ENCODE results near the gene SMURF2.

- no peak for TF ChIP-seq CTCF (IDR thresholded peaks at IDR 0.05; ENCODE audit: poor library complexity, severe bottlenecking)
- no peak for TF ChIP-seq RAD21 (conservative IDR thresholded peaks at IDR 0.05)
- no peak for TF ChIP-seq EP300 (conservative IDR thresholded peaks at IDR 0.05; ENCODE audit: poor library complexity, severe bottlenecking)
Observed at GRCh38 chr17:64687961-64688360, 25.9 kb upstream of the SMURF2 start.

All from neural cell (in vitro differentiated cells).